ENCODE results near the gene MDGA2.

The MDGA2 gene

GRCh38 chr14:47442211-47442610, 233.2 kb downstream of the MDGA2 start:
- POLR2A ChIA-PET = no interaction called here
- CTCF ChIA-PET = no interaction called here
- TF ChIP-seq CTCF (IDR thresholded peaks at IDR 0.05; ENCODE audit: control extremely low read depth, extremely low read depth, low read depth, missing control alignments) = no peak
- DNase-seq (ENCODE audit: extremely low spot score) = no peak

DNA sequence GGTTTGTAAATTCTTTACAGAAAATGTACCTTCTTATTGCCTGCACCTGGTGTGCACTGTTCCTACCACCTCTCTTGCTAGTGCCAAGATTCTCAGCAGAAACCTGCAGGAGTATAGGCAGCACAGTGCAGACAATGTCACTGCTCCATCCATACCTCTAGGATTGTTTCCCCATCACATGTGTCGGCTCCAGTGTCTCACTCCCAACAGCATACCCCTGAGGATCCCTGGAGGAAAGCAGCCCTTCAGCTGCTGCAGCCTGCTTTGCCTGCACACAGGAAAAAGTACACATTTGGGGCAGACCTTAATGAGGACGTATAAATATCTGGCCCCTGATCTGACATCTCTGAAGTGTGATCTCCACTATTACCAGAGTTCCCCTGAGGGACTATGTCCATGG, 235.5 kb downstream of the MDGA2 start:
- CTCF ChIA-PET = no interaction called here
- no peak for TF ChIP-seq CTCF (IDR thresholded peaks at IDR 0.05; ENCODE audit: control extremely low read depth, extremely low read depth, low read depth, missing control alignments)
- no peak for DNase-seq (ENCODE audit: extremely low spot score)
- POLR2A ChIA-PET = no interaction called here

DNA sequence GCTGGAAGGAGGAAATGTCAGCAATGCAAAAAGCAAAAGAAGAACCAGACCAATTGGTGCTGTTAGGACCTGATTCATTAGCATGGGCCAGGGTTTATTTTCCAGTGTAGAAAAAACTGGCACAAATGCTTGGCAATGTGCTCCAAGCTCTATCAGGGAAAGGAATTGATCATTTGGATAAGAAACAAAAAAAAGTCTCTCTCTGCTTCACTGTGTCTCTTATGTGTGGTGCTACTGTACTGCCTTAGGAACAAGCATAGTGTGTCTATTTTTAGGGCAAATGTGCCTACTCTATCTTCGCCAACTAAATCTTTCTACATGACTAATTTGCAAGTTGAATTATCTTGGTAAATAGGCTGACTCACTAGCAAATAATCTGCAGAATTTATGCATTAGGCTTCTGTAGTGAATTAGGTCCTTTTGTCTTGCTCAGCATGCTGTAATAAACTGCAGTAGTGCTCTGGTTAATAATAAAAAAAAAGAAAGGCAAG, 236.7 kb downstream of the MDGA2 start:
- no peak for DNase-seq (ENCODE audit: extremely low spot score)
- TF ChIP-seq CTCF (IDR thresholded peaks at IDR 0.05; ENCODE audit: control extremely low read depth, extremely low read depth, low read depth, missing control alignments) = no peak
- CTCF ChIA-PET = interaction anchor here (1.0 kb wide), 1 partner anchor 14 kb away, joined by 4 read pairs; no protein-coding TSS in a partner anchor
- POLR2A ChIA-PET = no interaction called here

GRCh38 chr14:47435331-47435965, 240.0 kb downstream of the MDGA2 start:
- no peak for TF ChIP-seq CTCF (IDR thresholded peaks at IDR 0.05; ENCODE audit: control extremely low read depth, extremely low read depth, low read depth, missing control alignments)
- CTCF ChIA-PET = interaction anchor here (2.4 kb wide), 1 partner anchor 12 kb away, joined by 6 read pairs; no protein-coding TSS in a partner anchor
- POLR2A ChIA-PET = no interaction called here
- DNase-seq (ENCODE audit: extremely low spot score) = no peak

- TF ChIP-seq CTCF (IDR thresholded peaks at IDR 0.05; ENCODE audit: control extremely low read depth, extremely low read depth, low read depth, missing control alignments) = no peak
- ChIA-PET CTCF (no interaction called here), POLR2A (no interaction called here)
- no peak for DNase-seq (ENCODE audit: extremely low spot score)
Measured at GRCh38 chr14:47427629-47428028, 247.8 kb downstream of the MDGA2 start.

- ChIA-PET CTCF (interaction anchor here (1.5 kb wide), 1 partner anchor 13 kb away, joined by 4 read pairs; no protein-coding TSS in a partner anchor), POLR2A (no interaction called here)
- no peak for TF ChIP-seq CTCF (IDR thresholded peaks at IDR 0.05; ENCODE audit: control extremely low read depth, extremely low read depth, low read depth, missing control alignments)
- DNase-seq (ENCODE audit: extremely low spot score) = no peak
Measured at GRCh38 chr14:47425302-47425701, 250.1 kb downstream of the MDGA2 start.

All from GM10248 (cell line).